Cardiac fibroblast (primary cell): Measurements from ENCODE around the gene CLVS2.

Source experiments
- DNase-seq, 2 donors: peaks; one replicate each; pipeline versions ENCODE4 v3.0.0 to v3.0.0-alpha.2; 2010; ENCODE audit warnings: low read depth in 2 of 2
- H3K4me3 ChIP-seq, 2 donors: replicated peaks in 1 of 2; 1 replicate in 1 of 2; 2 replicates in 1 of 2; pipeline ENCODE4 v1.5.1; 2011; ENCODE audit warnings: low read depth in 2 of 2, low read length in 2 of 2, mild to moderate bottlenecking in 2 of 2, moderate library complexity in 1 of 2
- CTCF ChIP-seq: IDR thresholded peaks from one replicate; pipeline ENCODE4 v1.5.1; 2011; ENCODE audit warnings: low read depth, mild to moderate bottlenecking, low read length, inconsistent platforms

Gene CLVS2

GRCh38 chr6:123074616-123075015 is 78.6 kb downstream of the CLVS2 start:
- no peak for DNase-seq
- no peak overlapping the region for H3K4me3 ChIP-seq
- TF ChIP-seq CTCF = no peak

- no peak overlapping the region for H3K4me3 ChIP-seq
- no peak for DNase-seq
- TF ChIP-seq CTCF = no peak
Observed at GRCh38 chr6:123085403-123085802, 89.4 kb downstream of the CLVS2 start.

- no peak for TF ChIP-seq CTCF
- no peak overlapping the region for H3K4me3 ChIP-seq
- DNase-seq = peak in 1 of 2 donors; percentile 6
Observed at GRCh38 chr6:123089226-123089625, 93.2 kb downstream of the CLVS2 start.

- H3K4me3 ChIP-seq = peak overlapping the region in 1 of 2 donors; percentile 2
- DNase-seq = peak; percentile 66 to 97
- no peak for TF ChIP-seq CTCF
Observed at GRCh38 chr6:123091091-123091895, 95.3 kb downstream of the CLVS2 start.

- no peak for TF ChIP-seq CTCF
- H3K4me3 ChIP-seq = no peak overlapping the region
- no peak for DNase-seq
Observed at GRCh38 chr6:123091896-123092271, 95.8 kb downstream of the CLVS2 start.

GRCh38 chr6:123094795-123095194 is 98.8 kb downstream of the CLVS2 start:
- no peak for TF ChIP-seq CTCF
- DNase-seq = no peak
- no peak overlapping the region for H3K4me3 ChIP-seq

GRCh38 chr6:123105561-123105960 is 109.5 kb downstream of the CLVS2 start:
- H3K4me3 ChIP-seq = no peak overlapping the region
- TF ChIP-seq CTCF = no peak
- peak; percentile 58 to 72 for DNase-seq
